D341Med (cell line): ENCODE measurements around the gene NADK2.
A peak's percentile ranks its signal among the peaks of the same experiment; 100 is the strongest.
"Not testable (repeated sequence)": the region's sequence is repeated elsewhere in the genome, so short reads cannot be mapped to it uniquely, and the experiment has no call there.

Experiments
- DNase-seq: peaks from one replicate; pipeline ENCODE4 v3.0.0; 2012; ENCODE audit warnings: low spot score

NADK2 gene

GRCh38 chr5:36206913-36207312 is 34.8 kb downstream of the NADK2 start:
- DNase-seq = no peak

DNA sequence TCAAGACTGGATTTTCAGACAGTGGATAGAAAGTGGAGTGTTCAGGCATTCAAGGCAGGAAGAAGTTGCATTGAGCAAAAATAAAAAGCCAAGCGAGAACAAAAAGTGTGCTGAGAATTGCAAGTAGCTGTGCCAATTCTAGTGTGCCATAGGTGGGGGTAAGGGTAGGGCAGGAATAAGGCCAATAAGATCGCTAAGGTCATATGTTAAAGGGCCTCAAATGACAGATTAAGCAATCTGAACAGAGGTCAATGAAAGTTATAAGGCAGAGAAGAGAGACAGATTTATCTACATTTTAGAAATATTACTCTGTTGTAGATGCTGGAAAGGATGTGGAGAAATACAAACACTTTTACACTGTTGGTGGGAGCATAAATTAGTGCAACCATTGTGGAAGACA is 36.4 kb downstream of the NADK2 start:
- DNase-seq = no peak

DNA sequence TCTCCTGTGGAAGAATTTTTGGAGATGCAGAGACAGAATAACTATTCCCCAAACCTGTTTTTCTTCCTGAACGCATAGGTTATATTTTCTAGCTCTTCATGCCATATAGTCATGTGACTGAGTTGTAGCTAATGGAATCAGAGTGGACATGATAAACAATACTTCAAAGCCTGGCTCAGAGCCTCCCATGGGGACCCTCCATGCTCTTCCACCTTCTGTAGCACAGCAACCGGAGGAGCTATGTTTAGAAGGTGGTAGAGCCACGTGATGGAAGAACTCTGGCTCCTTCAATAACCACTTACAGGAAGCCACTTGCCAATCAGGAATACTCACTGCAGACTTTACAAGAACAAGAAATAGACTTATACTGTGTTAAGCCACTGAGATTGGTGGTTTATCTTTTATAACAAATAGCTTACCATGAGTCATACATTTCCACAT is 39.2 kb downstream of the NADK2 start:
- no peak for DNase-seq

GRCh38 chr5:36200513-36200912 is 41.2 kb downstream of the NADK2 start:
- DNase-seq = no peak

DNA sequence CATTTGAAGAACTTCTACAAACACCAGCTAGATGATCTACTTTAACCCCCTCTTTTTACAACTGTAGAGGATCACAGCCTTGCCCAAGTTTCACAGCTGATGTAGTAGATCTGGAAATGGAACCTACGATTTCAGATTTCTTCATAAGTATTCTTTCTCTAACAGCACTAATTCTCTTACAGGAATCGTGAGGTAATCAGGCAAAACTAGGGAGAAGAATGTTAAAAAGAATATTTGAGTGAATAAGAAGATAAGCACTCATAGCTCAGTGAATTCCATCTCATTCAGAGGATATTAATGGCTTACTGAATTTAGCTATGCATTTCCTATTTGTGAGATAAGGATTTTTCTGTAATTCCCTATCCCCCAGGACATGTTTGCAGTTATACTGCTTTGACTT is 42.1 kb downstream of the NADK2 start:
- DNase-seq = no peak

GRCh38 chr5:36198783-36199182 is 42.9 kb downstream of the NADK2 start:
- not testable (repeated sequence) for DNase-seq

- DNase-seq = no peak
Measured at GRCh38 chr5:36198281-36198680, 43.4 kb downstream of the NADK2 start.

- DNase-seq = no peak
Measured at GRCh38 chr5:36193746-36194145, 48.0 kb downstream of the NADK2 start.

DNA sequence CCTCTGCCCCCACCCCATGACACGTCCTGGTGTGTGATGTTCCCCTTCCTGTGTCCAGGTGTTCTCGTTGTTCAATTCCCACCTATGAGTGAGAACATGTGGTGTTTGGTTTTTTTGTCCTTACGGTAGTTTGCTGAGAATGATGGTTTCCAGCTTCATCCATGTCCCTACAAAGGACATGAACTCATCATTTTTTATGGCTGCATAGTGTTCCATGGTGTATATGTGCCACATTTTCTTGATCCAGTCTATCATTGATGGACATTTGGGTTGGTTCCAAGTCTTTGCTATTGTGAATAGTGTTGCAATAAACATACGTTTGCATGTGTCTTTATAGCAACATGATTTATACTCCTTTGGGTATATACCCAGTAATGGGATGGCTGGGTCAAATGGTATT is 57.3 kb downstream of the NADK2 start:
- DNase-seq = not testable (repeated sequence)

GRCh38 chr5:36181774-36182173 is 60.0 kb downstream of the NADK2 start:
- no peak for DNase-seq

DNA sequence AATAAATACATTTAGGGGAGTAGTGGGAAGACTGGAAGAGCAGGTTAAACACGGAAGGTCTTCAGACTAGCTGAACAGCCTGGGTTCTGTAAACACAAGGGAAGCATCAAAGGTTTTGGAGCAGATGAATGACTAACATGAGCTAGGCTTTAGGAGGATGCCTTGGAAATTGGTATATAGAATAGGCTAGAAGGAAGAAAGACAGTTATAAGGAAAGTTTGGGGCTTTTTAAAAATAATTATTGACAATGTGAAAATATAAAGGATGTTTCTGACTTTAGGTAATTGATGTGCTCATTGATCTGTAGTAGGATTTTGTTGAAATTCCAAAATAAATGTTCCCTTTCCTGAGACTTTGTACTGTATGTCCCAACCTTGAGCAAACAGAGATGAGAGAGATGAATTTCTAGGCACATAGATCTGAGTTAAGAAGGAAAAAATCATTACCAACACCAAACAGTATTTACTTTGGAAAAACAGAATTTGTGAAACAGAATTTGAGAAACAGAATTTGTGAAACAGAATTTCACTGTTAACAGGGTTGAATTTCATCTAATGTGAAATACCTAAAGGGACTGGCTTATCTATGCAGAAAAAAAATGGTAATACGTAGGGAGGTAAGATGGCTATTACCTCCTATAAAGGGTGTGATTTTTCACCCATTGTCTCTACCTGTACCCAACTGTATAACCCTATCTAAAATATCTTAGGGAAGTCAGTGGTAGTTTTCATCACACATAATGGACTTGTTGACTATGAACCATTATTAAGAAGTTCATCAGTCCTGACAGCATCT is 61.0 kb downstream of the NADK2 start:
- DNase-seq = no peak

DNA sequence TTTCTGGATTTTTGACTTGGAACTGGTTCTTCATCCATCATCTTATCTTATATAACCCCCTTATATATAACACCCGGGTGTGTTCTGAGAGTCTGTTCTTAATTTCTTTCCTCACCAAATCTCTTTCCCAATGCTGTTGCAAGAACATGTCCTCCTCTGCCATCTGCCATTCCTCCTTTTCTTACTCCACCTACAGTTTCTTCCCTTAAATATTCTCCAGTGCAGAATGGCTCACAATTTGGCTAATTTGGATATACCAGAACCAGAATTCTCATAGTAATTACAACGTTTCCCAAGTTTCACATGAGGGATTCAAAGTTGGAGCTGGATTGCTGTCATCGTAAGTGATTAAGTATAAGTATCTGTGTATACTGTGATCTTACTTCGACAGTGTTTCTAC is 61.8 kb downstream of the NADK2 start:
- no peak for DNase-seq

DNA sequence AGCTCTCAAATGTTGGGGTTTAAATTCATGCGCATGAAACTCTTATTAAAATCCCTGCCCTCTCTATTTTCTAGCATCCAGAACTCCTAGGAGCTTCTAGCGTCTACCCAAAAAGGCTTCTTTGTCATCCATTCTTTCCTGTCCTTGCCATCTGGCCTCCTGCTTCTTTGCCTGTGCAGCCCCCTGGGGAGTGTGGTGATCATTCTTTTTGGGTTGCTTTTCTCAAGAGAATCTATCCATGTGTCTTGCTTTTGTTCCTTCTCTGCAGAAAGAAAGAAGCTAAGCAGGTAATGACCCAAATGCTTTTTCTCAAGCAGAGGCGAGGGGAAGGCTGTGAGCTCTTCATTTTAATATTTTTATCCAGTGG is 63.2 kb downstream of the NADK2 start:
- DNase-seq = no peak

DNA sequence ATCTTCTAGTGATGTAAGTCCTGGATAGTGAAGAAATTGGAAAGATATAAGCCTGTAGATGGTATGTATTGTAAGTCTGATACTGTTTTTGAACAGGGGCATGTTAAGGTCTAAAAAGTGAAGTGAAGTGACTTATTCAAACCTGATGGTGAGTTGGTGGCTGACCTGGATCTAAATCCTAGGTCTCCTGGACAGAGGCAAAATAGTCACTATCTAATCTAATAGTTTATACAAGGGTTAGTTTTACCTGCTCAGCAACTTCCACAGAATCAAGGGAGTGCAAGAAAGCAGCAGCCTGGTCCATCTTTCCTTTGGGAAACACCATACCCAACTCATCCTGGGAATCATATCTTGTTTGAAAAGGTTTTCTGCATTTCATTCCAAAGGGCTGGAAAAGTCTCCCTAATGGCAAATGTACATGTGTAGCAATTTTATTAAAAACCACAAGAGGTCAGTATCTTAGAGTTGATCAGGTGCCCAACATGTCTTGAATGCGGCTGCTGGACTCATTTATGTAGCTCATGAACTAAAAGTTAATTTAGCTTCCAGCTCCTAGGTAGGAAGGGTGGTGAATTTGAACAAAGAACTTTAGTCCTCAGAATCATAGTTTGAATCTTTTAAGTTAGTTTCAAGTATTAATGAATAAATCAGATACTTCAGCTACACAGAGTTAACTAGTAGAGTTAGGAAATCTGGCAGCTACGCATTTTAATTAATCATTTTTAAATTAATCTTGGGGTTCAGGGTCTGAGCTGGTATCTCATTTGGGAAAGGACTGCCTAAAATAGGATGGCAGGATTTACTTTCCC is 63.8 kb downstream of the NADK2 start:
- DNase-seq = peak; percentile 38

GRCh38 chr5:36177154-36177553 is 64.6 kb downstream of the NADK2 start:
- DNase-seq = no peak

DNA sequence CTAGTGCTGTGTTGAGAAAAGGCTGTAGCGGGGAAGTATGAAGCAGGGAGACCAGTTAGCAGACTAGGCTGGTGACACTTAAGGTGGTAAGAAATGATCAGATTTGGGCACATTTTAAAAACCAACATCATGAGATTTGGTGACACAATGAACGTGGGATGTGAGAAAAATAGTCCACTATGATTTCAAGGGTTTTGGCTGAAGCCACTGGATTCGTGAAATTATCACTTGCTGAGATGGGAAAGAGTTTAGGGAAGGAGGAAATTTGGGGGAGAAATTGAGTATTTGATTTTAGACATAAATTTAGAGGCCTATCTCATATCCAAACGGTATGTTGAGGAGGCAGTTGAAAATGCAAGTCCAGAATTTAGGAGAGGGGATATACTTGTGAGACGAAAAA is 66.7 kb downstream of the NADK2 start:
- DNase-seq = no peak

GRCh38 chr5:36174119-36174518 is 67.6 kb downstream of the NADK2 start:
- DNase-seq = no peak

DNA sequence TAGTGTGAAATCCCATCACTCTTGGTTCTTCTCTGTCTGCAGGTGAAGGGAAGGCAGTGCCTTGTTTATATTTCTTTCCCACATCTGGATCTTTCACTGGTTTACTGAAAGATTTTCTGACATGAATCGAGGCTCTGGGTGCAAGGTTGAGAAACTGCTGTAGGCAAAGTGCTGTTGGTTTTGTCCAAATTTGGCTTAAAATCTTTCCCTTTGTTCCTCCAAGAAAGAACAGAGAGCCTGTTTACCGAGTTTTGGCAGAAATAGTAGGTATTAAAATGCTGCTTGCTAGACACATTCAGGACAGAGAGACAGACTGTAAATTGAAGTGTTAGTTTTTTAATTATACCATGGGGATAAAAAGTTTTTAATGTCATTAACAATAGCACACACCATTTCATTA is 68.3 kb downstream of the NADK2 start:
- DNase-seq = no peak

GRCh38 chr5:36172599-36172998 is 69.1 kb downstream of the NADK2 start:
- no peak for DNase-seq

DNA sequence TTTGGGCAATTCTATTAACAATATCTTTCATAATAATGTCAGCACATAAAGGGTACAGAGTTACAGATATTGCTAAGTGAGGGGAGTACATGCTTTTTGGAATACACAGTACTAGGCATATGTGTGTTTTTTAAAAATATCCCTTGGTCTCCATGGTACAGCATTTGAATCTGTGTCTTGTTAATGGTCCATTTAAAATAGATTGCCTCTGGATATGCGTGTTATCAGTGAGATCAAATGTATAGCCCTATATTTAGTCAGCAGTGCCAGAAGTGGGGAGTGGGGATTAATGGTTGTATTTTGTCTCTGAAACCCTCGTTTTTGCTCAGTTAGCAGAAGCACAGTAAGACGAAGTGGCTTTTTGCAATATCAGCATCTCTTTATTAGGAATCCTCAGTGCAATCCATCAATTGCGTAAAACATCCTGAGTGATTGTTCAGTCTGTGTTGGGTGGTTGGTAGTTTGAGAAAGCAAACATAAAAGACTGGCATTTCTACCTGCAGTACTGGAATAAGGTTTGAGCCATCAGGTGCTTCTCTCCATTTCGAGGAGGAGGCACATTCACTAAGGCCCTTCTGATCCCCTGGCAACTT is 70.8 kb downstream of the NADK2 start:
- no peak for DNase-seq

GRCh38 chr5:36168737-36169136 is 73.0 kb downstream of the NADK2 start:
- DNase-seq = no peak

DNA sequence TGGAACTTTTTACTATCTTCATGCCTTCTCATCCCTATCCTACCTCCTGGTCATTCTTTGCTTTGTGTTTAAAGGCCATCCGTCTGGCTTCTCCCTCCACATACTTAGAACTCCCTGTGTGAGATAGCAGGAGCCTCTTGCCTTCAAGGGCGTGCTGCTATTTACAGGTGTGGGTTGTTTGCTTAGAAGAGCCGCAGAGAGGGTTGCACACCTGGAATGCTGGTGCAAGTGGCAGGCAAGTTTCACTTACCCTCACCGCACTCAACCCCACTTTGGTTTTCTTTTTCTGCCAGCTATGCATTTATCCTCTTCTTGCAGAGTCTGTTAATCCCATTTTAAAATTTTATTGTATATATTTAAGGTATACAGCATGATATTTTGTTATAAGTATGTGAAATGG is 77.3 kb downstream of the NADK2 start:
- DNase-seq = no peak

- no peak for DNase-seq
Measured at GRCh38 chr5:36162810-36163486, 78.8 kb downstream of the NADK2 start.
